HG03378 (cell line): ENCODE results near the gene PSENEN.
"Not testable (repeated sequence)": the region's sequence is repeated elsewhere in the genome, so short reads cannot be mapped to it uniquely, and the experiment has no call there.

Source experiments
- ATAC-seq: cut with Tn5 transposase; IDR thresholded peaks from one replicate; pipeline ENCODE4 v1.9.1; 2021; ENCODE audit warnings: mild to moderate bottlenecking, moderate library complexity; ENCODE audit not compliant: unreplicated experiment

PSENEN gene

DNA sequence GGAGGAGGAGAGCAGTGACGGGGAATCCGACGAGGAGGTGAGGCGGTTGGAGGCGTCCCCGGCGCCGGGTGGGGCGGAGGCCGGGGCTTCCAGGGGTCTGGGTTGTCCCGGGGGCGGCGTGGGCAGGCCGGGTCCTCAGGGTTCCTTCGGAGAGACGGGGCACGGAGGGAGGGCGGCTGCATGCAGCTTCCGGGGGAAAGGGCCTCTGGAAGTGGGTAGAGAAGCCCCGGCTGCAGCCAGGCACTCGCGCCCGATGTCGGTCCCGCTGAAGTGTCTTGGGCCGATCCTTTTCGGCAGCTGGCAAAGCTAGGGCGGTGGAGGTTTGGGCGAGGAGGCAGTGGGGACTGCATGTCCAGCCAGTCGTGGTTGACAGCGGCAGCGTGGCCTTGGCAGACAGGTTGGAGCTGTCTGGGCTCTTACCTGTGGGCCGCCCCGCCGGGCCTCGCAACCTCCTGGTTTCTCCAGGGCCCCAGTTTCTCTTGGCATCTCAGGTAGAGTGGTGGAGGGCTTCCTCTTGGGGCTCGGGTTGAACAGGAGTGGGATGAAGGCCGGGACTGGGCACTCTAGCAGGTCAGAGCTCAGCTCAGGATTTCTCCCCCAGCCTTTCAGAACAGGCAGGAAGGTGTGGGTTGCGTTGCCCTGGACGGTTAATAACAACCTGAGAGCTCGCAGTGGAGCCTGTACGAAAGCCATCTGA lies 27.0 kb upstream of the PSENEN start:
- ATAC-seq: no peak

DNA sequence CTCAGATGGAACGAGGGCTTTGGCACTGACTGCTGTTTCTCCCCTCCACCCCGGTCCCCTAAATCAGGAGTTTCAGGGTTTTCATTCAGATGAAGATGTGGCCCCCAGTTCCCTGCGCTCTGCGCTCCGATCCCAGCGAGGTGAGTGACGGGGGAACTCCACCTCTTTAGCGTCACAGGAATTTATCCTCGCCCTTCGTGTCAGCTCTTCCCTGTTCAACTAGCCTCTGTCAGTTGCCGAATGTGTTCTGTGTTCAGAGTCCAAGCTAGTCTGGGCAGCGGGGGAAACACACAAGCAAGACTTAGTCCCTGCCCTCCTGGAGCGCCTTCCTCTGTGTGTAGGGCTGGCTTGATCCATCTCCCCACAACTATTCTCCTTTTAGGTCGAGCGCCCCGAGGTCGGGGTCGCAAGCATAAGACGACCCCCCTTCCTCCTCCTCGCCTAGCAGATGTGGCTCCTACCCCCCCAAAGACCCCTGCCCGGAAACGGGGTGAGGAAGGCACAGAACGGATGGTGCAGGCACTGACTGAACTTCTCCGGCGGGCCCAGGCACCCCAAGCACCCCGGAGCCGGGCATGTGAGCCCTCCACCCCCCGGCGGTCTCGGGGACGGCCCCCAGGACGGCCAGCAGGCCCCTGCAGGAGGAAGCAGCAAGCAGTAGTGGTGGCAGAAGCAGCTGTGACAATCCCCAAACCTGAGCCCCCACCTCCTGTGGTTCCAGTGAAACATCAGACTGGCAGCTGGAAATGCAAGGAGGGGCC lies 25.9 kb upstream of the PSENEN start:
- no peak for ATAC-seq

DNA sequence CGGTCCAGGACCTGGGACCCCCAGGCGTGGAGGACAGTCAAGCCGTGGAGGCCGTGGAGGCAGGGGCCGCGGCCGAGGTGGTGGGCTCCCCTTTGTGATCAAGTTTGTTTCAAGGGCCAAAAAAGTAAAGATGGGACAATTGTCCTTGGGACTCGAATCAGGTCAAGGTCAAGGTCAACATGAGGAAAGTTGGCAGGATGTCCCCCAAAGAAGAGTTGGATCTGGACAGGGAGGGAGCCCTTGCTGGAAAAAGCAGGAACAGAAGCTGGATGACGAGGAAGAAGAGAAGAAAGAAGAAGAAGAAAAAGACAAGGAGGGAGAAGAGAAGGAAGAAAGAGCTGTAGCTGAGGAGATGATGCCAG lies 25.3 kb upstream of the PSENEN start:
- ATAC-seq: no peak

DNA sequence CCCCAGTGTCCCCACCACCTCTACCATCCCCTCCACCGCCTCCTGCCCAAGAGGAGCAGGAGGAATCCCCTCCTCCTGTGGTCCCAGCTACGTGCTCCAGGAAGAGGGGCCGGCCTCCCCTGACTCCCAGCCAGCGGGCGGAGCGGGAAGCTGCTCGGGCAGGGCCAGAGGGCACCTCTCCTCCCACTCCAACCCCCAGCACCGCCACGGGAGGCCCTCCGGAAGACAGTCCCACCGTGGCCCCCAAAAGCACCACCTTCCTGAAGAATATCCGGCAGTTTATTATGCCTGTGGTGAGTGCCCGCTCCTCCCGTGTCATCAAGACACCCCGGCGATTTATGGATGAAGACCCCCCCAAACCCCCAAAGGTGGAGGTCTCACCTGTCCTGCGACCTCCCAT lies 24.8 kb upstream of the PSENEN start:
- ATAC-seq: no peak

DNA sequence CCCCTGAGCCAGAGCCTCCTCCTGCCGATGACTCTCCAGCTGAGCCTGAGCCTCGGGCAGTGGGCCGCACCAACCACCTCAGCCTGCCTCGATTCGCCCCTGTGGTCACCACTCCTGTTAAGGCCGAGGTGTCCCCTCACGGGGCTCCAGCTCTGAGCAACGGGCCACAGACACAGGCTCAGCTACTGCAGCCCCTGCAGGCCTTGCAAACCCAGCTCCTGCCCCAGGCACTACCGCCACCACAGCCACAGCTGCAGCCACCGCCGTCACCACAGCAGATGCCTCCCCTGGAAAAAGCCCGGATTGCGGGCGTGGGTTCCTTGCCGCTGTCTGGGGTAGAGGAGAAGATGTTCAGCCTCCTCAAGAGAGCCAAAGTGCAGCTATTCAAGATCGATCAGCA lies 24.1 kb upstream of the PSENEN start:
- ATAC-seq: no peak

DNA sequence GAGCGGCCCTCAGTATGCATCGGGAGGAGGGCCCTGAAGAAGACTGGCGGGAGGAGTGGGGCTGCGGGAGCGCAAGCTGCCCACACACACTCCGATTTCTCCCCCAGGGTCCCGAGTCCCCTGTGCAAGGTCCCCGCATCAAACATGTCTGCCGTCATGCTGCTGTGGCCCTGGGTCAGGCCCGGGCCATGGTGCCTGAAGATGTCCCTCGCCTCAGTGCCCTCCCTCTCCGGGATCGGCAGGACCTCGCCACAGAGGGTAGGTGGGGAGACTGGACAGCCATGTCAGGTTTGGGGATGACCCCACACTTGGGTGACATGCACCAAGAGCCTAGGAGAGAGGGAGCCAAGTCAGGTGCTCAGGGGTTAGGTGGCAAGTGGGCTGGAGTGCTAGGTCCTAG lies 23.0 kb upstream of the PSENEN start:
- no peak for ATAC-seq

DNA sequence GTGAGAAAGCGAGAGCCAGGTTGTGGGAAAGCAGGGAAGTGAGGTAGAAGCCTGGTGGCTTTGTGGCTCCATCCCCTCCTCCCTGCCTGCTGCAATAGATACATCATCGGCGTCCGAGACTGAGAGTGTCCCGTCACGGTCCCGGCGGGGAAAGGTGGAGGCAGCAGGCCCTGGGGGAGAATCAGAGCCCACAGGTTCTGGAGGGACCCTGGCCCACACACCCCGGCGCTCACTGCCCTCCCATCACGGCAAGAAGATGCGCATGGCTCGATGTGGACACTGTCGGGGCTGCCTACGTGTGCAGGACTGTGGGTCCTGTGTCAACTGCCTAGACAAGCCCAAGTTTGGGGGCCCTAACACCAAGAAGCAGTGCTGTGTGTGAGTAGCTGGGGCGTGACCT lies 22.6 kb upstream of the PSENEN start:
- ATAC-seq: no peak

DNA sequence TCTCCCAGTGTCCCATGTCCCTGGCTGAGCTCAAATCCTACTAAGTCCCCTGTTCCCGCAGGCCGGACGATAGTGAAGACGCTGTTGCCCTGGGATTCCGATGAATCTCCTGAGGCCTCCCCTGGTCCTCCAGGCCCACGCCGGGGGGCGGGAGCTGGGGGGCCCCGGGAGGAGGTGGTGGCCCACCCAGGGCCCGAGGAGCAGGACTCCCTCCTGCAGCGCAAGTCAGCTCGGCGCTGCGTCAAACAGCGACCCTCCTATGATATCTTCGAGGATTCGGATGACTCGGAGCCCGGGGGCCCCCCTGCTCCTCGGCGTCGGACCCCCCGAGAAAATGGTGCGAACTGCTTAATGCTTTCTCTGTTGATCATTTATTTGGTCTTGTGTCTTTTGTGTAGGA lies 21.8 kb upstream of the PSENEN start:
- ATAC-seq: no peak

DNA sequence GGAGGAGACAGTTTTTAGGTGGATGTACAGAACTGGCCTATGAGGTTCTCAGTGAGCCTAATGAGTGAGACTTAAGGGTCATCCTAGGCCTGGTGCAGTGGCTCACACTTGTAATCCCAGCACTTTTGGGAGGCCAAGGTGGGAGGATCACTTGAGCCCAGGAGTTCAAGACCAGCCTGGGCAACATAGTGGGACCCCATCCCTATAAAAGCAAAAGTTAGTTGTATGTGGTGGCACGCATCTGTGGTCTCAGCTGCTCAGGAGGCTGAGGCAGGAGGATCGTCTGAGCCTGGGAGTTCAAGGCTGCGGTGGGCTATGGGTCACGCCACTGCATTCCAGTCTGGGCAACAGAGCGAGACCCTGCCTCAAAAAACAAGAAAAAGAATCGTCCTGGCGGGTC lies 21.3 kb upstream of the PSENEN start:
- ATAC-seq: not testable (repeated sequence)

DNA sequence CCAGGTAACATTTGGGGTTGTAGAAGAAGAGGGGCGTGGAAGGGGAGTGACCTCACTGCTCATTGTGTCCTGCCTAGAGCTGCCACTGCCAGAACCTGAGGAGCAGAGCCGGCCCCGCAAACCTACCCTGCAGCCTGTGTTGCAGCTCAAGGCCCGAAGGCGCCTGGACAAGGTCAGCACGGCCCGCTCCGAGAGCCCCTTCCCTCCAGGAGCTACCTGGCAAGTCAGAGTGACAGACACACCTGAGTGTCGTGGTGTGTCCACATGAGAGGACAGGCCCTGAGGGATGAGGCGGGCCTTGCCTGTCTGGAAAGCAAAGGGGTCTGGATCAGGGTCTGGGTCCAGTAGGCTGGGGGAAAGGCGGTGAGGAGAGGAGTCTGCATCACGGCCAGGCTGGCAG lies 20.9 kb upstream of the PSENEN start:
- ATAC-seq: no peak

DNA sequence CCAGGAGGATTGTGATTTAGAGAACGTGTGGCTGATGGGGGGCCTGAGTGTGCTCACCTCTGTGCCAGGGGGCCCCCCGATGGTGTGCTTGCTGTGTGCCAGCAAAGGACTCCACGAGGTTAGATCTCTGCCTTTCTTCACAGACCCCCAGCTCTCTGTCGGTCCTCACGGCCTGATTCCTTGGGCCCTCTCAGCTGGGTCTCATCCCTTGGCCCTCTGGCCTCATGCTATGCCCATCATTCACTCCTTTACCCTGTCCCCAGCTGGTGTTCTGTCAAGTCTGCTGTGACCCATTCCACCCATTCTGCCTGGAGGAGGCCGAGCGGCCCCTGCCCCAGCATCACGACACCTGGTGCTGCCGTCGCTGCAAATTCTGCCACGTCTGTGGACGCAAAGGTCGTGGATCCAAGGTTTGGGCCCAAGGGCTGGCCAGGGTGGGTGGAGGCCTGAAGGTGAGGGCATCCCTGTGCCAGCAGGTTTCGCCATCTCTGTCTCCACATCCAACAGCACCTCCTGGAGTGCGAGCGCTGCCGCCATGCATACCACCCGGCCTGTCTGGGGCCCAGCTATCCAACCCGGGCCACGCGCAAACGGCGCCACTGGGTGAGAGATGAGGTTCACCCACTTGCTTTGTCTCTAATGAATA lies 20.1 kb upstream of the PSENEN start:
- no peak for ATAC-seq

DNA sequence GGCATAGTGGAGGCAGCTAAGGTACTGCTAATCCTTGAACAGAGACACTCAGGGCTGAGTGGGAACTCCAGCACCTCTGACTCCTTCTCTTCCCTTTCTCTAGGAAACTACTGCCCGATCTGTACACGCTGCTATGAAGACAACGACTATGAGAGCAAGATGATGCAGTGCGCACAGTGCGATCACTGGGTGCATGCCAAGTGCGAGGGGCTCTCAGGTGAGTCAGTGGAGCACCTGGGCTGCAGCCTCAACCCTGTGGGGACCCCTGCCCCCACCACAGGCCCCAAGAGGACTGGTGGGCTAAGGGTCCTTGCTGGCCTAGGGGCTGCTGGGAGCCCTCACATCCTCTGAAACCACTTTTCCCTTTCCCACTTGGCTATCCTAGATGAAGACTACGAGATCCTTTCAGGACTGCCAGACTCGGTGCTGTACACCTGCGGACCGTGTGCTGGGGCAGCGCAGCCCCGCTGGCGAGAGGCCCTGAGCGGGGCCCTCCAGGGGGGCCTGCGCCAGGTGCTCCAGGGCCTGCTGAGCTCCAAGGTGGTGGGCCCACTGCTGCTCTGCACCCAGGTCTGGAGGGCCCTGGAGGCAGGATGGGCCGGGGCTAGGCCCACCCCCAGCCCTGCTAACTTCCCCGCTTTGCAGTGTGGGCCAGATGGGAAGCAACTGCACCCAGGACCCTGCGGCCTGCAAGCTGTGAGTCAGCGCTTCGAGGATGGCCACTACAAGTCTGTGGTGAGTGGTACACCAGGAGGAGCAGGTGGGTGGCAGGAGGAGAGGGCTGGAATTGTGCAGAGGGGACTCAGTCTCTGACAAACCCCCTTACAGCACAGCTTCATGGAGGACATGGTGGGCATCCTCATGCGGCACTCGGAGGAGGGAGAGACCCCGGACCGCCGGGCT lies 18.1 kb upstream of the PSENEN start:
- no peak for ATAC-seq

DNA sequence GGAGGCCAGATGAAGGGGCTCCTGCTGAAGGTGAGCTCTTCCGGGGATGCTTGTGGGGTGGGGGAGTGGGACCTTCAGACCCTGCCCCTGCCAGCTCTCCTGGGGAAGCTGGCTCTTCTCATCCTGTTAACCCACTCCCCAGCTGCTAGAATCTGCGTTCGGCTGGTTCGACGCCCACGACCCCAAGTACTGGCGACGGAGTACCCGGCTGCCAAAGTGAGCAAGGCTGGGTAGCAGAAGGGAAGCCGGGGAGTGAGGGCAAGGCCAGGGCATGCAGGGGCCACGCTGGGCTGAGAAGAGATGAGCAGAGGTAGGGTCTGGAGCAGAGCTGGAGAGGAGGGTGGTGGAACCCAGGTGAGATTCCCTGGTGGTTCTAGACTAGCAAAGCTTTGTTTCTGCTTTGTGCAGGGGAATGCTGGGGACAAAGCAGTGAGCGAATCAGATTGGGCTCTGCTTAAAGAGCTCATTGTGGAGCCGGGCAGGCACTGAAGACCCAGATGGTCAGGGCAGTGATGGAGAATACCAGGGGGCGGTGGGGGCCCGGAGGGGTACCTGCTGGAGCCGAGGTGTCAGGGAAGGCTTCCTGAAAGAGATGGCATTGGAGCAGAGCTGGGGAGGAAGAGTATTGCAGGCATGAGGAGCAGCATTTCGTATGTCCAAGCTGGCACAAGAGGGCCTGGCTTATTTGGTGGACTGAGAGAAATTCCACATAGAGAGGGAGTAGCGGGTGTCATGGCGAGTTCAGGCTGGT lies 17.3 kb upstream of the PSENEN start:
- ATAC-seq: no peak

DNA sequence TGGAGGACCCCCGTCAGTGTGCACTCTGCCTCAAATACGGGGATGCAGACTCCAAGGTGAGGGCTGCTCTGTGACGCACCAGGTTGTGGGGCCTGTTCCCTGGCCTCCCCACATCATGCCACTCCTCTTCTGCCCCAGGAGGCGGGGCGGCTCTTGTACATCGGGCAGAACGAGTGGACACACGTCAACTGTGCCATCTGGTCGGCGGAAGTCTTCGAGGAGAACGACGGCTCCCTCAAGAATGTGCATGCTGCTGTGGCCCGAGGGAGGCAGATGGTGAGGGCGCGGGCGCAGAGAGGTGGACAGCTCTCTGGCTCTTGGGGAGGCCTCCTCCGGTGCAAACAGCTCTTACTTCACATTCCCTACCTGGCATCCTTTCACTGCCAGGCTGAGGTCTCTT lies 16.4 kb upstream of the PSENEN start:
- ATAC-seq: no peak

DNA sequence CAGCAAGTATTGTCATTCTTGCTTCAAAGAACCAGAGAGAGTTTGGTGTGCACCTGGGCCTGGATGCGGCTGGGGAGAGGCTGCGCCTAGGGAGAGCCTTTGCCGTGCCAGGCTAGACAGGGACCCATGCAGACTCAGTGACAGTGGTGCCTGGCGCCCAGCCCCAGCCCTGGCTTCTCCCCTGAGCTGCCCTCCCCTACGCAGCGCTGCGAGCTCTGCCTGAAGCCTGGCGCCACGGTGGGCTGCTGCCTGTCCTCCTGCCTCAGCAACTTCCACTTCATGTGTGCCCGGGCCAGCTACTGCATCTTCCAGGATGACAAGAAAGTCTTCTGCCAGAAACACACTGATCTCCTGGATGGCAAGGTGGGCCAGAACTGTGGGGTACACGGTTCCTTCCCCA lies 15.7 kb upstream of the PSENEN start:
- ATAC-seq: no peak

DNA sequence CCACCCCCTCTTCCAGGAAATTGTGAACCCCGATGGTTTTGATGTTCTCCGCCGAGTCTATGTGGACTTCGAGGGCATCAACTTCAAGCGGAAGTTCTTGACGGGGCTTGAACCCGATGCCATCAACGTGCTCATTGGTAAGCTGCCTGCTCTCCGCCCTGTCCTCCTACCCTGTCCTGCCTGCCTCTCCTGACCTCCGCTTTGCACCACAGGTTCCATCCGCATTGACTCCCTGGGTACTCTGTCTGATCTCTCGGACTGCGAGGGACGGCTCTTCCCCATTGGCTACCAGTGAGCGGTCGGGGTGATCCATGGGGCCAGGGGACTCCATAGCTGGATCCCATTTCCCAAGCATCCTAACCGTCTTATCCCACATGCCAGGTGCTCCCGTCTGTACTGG lies 15.1 kb upstream of the PSENEN start:
- ATAC-seq: no peak

DNA sequence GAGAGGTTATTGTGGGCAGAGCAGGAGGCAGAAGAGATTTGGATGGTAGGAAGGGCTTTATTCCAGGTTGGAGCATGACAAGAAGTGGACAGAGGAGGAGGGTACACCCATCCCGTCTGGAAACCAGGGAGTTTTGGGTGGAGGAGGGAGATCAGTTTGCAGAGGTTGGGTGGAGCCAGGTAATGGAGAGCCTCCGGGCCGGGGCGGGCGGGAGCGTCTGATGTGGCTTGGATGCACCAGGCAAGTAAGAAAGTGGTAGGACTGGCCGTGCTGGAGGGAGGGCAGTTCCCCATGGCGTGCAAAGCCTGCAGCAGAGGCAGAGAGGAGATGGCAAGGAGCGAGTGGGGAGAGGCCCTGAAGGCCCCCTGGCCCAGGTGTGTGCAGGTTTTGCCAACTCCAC lies 14.1 kb upstream of the PSENEN start:
- ATAC-seq: no peak

DNA sequence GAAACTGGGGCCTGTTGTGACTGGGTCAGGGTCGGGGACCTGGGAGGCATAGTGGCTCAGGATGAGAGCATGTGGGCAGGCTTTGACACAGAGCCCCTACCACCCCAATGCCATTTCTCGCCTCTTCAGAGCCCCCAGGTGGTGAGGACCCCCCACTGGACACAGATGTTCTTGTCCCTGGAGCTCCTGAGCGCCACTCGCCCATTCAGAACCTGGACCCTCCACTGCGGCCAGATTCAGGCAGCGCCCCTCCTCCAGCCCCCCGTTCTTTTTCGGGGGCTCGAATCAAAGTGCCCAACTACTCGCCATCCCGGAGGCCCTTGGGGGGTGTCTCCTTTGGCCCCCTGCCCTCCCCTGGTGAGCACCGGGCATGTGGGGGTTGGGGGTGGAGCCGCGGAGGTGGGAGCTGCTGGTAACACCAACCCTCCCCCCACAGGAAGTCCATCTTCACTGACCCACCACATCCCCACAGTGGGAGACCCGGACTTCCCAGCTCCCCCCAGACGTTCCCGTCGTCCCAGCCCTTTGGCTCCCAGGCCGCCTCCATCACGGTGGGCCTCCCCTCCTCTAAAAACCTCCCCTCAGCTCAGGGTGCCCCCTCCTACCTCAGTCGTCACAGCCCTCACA lies 13.6 kb upstream of the PSENEN start:
- no peak for ATAC-seq

DNA sequence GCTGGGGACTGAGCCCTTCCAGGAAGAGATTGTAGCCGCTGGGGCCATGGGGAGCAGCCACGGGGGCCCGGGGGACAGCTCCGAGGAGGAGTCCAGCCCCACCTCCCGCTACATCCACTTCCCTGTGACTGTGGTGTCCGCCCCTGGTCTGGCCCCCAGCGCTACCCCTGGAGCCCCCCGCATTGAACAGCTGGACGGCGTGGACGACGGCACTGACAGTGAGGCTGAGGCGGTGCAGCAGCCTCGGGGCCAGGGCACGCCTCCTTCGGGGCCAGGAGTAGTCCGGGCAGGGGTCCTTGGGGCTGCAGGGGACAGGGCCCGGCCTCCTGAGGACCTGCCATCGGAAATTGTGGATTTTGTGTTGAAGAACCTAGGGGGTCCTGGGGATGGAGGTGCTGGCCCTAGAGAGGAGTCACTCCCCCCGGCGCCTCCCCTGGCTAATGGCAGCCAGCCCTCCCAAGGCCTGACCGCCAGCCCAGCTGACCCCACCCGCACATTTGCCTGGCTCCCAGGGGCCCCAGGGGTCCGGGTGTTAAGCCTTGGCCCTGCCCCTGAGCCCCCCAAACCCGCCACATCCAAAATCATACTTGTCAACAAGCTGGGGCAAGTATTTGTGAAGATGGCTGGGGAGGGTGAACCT lies 12.8 kb upstream of the PSENEN start:
- ATAC-seq: no peak
